ENCODE results near the gene ACO2.

The ACO2 gene

GRCh38 chr22:41498303-41498835 is 29.5 kb downstream of the ACO2 start (continued):
- TF ChIP-seq ZNF670 (tag by site-specific recombination; IDR thresholded peaks at IDR 0.05; ENCODE audit: low read depth): no peak
- no peak for TF ChIP-seq ZNF776 (tag by site-specific recombination; IDR thresholded peaks at IDR 0.05; ENCODE audit: borderline replicate concordance)
- TF ChIP-seq ZNF350 (tag by site-specific recombination; IDR thresholded peaks at IDR 0.05): no peak
- no peak for TF ChIP-seq ZNF600 (tag by site-specific recombination; IDR thresholded peaks at IDR 0.05)
- no peak for TF ChIP-seq HIC1 (tag by site-specific recombination; IDR thresholded peaks at IDR 0.05)
- no peak for TF ChIP-seq ZNF560 (tag by site-specific recombination; IDR thresholded peaks at IDR 0.05; ENCODE audit: borderline replicate concordance)

GRCh38 chr22:41499624-41500280 is 30.8 kb downstream of the ACO2 start:
- peaks cover 15 to 39% of the 10 kb centered on the region in 2 experiments for H3K36me3 ChIP-seq (ENCODE audit: control insufficient read depth in 2 of 2, insufficient read depth in 1 of 2, low read length in 2 of 2)
- no peaks in the 10 kb centered on the region for H3K9me3 ChIP-seq (ENCODE audit: control insufficient read depth, insufficient read depth, low read depth, low read length)
- H3K4me1 ChIP-seq (ENCODE audit: control insufficient read depth, insufficient read depth, low read length): no peaks in the 10 kb centered on the region
- no peak overlapping the region for H3K27ac ChIP-seq (ENCODE audit: extremely low read depth, low read depth, low read length)
- TF ChIP-seq ZNF311 (tag by site-specific recombination; IDR thresholded peaks at IDR 0.05; ENCODE audit: borderline replicate concordance) (no peak), ZNF280D (tag by site-specific recombination; IDR thresholded peaks at IDR 0.05) (no peak), ZFP3 (tag by site-specific recombination; IDR thresholded peaks at IDR 0.05; ENCODE audit: low read depth) (no peak)
- POLR2A ChIA-PET: interaction anchor here (0.6 to 3.5 kb wide), 5 partner anchors 31 to 593 kb away, joined by 3 to 13 read pairs (median 5); partner anchors contain the start of genes ACO2, PHF5A, TEF and TOB2
- no peak overlapping the region for H3K4me3 ChIP-seq (ENCODE audit: low read depth, low read length)
- CTCF ChIA-PET: interaction anchor here (1.9 to 3.1 kb wide), 3 partner anchors 9 to 97 kb away, joined by 11 to 21 read pairs (median 16); no protein-coding TSS in a partner anchor

DNA sequence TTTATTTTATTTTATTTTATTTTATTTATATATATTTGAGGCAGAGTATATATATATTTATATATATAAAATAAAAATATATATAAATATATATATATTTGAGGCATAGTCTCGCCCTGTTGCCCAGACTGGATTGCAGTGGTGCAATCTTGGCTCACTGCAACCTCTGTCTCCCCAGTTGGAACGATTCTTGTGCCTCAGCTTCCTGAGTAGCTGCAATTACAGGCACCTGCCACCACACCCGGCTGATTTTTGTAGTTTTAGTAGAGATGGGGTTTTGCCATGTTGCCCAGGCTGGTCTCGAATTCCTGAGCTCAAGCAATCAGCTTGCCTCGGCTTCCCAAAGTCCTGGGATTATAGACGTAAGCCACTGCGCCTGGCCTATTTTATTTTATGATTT is 31.4 kb downstream of the ACO2 start:
- TF ChIP-seq EGR2 (tag by site-specific recombination; IDR thresholded peaks at IDR 0.05; ENCODE audit: low read depth) (no peak), ZNF423 (tag by site-specific recombination; IDR thresholded peaks at IDR 0.05) (no peak), ZNF202 (tag by site-specific recombination; IDR thresholded peaks at IDR 0.05; ENCODE audit: borderline replicate concordance) (no peak), ZNF391 (tag by site-specific recombination; IDR thresholded peaks at IDR 0.05; ENCODE audit: borderline replicate concordance, low read depth) (no peak), ZNF184 (tag by site-specific recombination; IDR thresholded peaks at IDR 0.05) (no peak), ZNF560 (tag by site-specific recombination; IDR thresholded peaks at IDR 0.05; ENCODE audit: borderline replicate concordance) (no peak), BCL11B (tag by site-specific recombination; IDR thresholded peaks at IDR 0.05; ENCODE audit: low read depth) (no peak), ZNF777 (tag by site-specific recombination; IDR thresholded peaks at IDR 0.05; ENCODE audit: borderline replicate concordance) (no peak), ZNF639 (tag by site-specific recombination; IDR thresholded peaks at IDR 0.05) (no peak)
- no peak overlapping the region for H3K4me3 ChIP-seq (ENCODE audit: low read depth, low read length)
- CTCF ChIA-PET: interaction anchor here (1.9 to 3.1 kb wide), 4 partner anchors 9 to 98 kb away, joined by 11 to 21 read pairs (median 14); no protein-coding TSS in a partner anchor
- POLR2A ChIA-PET: interaction anchor here (1.2 to 3.5 kb wide), 3 partner anchors 32 to 119 kb away, joined by 4 to 13 read pairs (median 10); partner anchors contain the start of genes ACO2, PHF5A, TEF and TOB2
- H3K27ac ChIP-seq (ENCODE audit: extremely low read depth, low read depth, low read length): no peak overlapping the region
- no peaks in the 10 kb centered on the region for H3K9me3 ChIP-seq (ENCODE audit: control insufficient read depth, insufficient read depth, low read depth, low read length)
- peaks cover 17 to 41% of the 10 kb centered on the region in 2 experiments for H3K36me3 ChIP-seq (ENCODE audit: control insufficient read depth in 2 of 2, insufficient read depth in 1 of 2, low read length in 2 of 2)
- H3K4me1 ChIP-seq (ENCODE audit: control insufficient read depth, insufficient read depth, low read length): no peaks in the 10 kb centered on the region
